SJCRH30 (cell line): ENCODE results near the gene SRSF3. TPM values are rescaled to one million over a fixed set of nuclear protein-coding genes. Genes with fewer than 3 reads are reported as not detected.
A peak's percentile ranks its signal among the peaks of the same experiment; 100 is the strongest.
"Not testable (repeated sequence)": the region's sequence is repeated elsewhere in the genome, so short reads cannot be mapped to it uniquely, and the experiment has no call there.

Source experiments
- DNase-seq, 2 experiments: peaks; one replicate each; pipeline ENCODE4 v3.0.0-alpha.2; 2015 to 2020
- H3K27ac ChIP-seq: fragments of 250-450 bp; sonication (Bioruptor Pico); 2 replicates; pipeline ENCODE4 v1.5.1; 2020; ENCODE audit warnings: mild to moderate bottlenecking, moderate library complexity
- H3K27me3 ChIP-seq: fragments of 250-450 bp; sonication (Bioruptor Pico); 2 replicates; pipeline ENCODE4 v1.5.1; 2020; ENCODE audit warnings: mild to moderate bottlenecking, moderate library complexity
- H3K36me3 ChIP-seq: fragments of 250-450 bp; sonication (Bioruptor Pico); 2 replicates; pipeline ENCODE4 v1.5.1; 2020; ENCODE audit warnings: mild to moderate bottlenecking, moderate library complexity
- H3K4me1 ChIP-seq: fragments of 250-450 bp; sonication (Bioruptor Pico); 2 replicates; pipeline ENCODE4 v1.5.1; 2020; ENCODE audit warnings: mild to moderate bottlenecking, moderate library complexity
- H3K4me3 ChIP-seq: fragments of 250-450 bp; sonication (Bioruptor Pico); 2 replicates; pipeline ENCODE4 v1.5.1; 2020; ENCODE audit warnings: mild to moderate bottlenecking, moderate library complexity
- H3K9me3 ChIP-seq: fragments of 250-450 bp; sonication (Bioruptor Pico); replicated peaks from 2 replicates; pipeline ENCODE4 v1.5.1; 2020; ENCODE audit warnings: mild to moderate bottlenecking, moderate library complexity
- total RNA-seq: library from RNA; depleted of rRNA; stranded (reverse); fragments of >200 nt; shearing (Covaris generic); gene quantifications from 2 replicates; pipeline ENCODE4 v1.2.3, GENCODE V29; 2014

Gene SRSF3
- total RNA-seq, 1 experiment from 2014 or later, result 493 TPM

DNA sequence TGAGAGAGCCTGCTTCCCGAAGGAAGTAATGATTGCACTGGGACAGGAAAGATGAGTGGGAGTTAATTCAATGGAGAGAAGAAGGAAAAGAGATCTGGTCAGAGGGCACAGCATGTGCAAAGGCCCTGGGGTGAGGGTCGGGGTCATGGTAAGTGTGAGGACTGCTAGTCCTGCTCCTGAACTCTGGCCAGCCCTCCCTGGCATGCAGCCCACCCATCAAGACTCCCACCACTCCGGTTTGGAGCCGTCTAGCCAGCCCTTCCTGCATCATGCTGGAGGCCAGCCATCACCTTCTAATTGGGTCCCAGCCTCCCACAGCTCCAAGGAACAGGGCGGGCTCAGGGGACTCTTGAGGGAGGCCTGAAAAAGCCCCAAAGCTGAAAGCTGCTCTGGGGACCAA lies 42.1 kb downstream of the SRSF3 start:
- H3K36me3 ChIP-seq, result no peaks in the 10 kb centered on the region
- peaks cover 10% of the 10 kb centered on the region for H3K4me1 ChIP-seq
- no peaks in the 10 kb centered on the region for H3K27me3 ChIP-seq
- H3K4me3 ChIP-seq, result no peak overlapping the region
- H3K9me3 ChIP-seq, result no peaks in the 10 kb centered on the region
- DNase-seq, result no peak
- H3K27ac ChIP-seq, result no peak overlapping the region

- no peak for DNase-seq
- Histone ChIP-seq H3K4me1 (peaks cover 10% of the 10 kb centered on the region), H3K36me3 (no peaks in the 10 kb centered on the region), H3K27ac (no peak overlapping the region), H3K4me3 (no peak overlapping the region), H3K9me3 (no peaks in the 10 kb centered on the region), H3K27me3 (no peaks in the 10 kb centered on the region)
Observed at GRCh38 chr6:36636687-36637418, 42.7 kb downstream of the SRSF3 start.

DNA sequence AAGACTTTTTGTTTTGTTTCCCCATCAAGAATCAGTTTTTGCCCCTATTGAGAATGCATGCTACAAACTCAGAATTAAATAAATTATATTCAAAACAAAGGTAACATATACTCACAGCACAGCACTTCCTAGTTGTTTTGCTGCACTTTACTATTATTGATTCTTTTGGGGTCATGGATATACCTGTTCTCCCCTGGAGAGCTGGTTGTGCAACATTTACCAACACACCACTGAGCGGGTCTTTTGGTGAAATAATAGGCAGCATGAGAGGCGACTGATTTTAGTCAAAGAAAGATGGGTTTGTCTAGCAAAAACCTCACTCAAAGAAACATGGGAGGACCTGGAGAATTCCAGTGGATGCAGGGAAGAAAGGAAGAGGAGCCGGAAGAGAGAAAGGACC lies 44.4 kb downstream of the SRSF3 start:
- Histone ChIP-seq H3K27ac (no peak overlapping the region), H3K4me3 (no peak overlapping the region), H3K9me3 (no peaks in the 10 kb centered on the region), H3K36me3 (no peaks in the 10 kb centered on the region), H3K4me1 (peaks cover 15% of the 10 kb centered on the region), H3K27me3 (no peaks in the 10 kb centered on the region)
- no peak for DNase-seq

DNA sequence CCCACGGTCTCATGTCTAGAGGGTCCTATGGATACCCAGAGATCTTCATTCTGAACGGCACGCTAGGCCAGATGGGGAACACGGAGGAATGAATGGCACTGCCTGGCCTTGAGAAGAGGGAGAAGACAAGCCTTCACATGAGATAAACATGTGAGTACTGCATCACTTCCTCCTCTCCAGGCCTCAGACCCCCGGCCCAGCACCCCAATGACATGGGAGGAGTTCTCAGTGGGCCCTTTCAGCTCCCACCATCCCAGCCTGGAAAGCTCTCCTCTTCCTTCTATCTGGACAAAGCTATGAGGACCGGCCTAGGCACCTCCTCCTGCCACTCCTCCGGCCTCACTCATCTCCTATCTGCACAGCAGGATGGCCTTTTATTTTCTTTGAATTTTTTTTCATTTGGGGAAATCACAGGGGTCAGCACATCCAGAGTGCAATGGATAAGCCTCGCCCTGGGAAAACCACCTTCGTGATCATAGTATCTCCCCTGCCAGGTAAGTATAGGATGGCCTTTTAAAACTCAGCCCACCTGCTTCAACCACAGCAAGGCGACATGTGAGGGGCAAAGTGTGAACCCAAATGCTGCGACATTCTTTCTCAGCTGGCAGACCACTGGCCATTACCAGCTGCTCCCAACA lies 45.1 kb downstream of the SRSF3 start:
- Histone ChIP-seq H3K9me3 (no peaks in the 10 kb centered on the region), H3K27ac (no peak overlapping the region), H3K27me3 (no peaks in the 10 kb centered on the region), H3K36me3 (no peaks in the 10 kb centered on the region), H3K4me1 (peaks cover 9% of the 10 kb centered on the region), H3K4me3 (no peak overlapping the region)
- no peak for DNase-seq

DNA sequence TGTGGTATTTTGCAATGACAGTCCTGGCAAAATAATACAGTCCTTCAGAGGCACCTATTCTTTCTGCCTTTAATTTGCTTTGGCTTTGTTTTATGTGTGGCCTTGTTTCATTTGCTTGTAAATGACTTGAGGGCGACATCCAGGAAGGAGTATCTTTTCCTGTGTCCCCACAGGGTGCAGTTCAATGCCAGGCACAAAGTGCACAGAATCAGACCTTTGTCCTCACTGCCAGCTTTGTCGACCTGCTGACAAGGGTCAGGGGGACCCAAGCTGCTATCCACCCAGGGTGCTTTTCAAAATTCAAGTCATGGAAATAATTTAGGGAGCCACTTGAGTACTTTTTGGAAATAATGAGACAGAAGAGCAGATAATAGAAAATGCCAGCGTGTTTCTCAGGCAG lies 47.4 kb downstream of the SRSF3 start:
- no peak for DNase-seq

DNA sequence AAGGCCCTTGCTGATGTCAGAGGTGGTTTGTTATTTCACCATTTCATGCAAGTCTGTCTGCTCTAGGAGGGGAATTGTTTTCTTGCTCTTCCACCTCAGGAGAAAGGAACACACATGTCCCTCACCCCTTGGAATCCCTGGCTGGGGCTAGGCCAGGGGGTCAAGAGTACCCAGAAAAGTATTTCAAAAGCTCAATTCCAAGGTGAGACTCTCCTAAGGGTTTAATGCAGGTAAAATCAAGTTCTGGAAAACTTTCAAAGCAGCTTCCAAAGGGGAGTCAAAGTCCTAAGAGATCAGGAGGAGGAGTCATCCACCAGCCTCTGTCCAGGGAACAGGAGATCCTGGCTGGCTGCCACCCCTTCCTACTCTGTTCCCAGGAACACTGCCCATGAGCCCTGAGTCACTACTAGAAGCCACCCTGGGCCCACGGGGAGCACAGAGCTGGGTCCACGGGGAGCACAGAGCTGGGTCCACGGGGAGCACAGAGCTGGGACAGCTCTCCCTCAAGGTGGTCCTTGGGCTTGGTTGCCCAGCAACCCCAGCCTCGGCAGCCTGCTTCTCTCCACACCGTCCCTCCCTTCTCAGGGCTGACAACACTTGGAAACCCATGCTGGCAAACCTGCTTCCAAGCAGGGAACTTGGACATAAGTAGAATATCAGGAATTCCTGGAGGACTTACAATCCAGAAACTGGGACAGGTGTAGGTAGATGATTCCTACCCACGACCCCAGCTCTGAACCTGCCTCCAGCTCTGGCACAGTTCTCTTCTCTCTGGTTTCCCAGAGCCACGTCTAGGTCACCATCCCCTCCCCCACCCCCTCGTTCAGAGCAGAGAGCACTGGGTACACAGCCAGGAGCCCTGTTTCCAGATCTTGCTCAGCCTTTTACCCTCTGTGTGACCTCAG lies 49.0 kb downstream of the SRSF3 start:
- DNase-seq, result peak; percentile 59 to 67
- Histone ChIP-seq H3K27me3 (no peaks in the 10 kb centered on the region), H3K27ac (no peak overlapping the region), H3K4me3 (no peak overlapping the region), H3K36me3 (no peaks in the 10 kb centered on the region), H3K9me3 (no peaks in the 10 kb centered on the region), H3K4me1 (peaks cover 16% of the 10 kb centered on the region)

More for the DNA sequence above, 47.4 kb downstream of the SRSF3 start:
- Histone ChIP-seq H3K9me3 (no peaks in the 10 kb centered on the region), H3K36me3 (no peaks in the 10 kb centered on the region), H3K4me3 (no peak overlapping the region), H3K27ac (no peak overlapping the region), H3K27me3 (no peaks in the 10 kb centered on the region), H3K4me1 (peaks cover 16% of the 10 kb centered on the region)

- H3K27ac ChIP-seq, result no peak overlapping the region
- H3K27me3 ChIP-seq, result no peaks in the 10 kb centered on the region
- H3K9me3 ChIP-seq, result no peaks in the 10 kb centered on the region
- no peak overlapping the region for H3K4me3 ChIP-seq
- peaks cover 21% of the 10 kb centered on the region for H3K4me1 ChIP-seq
- DNase-seq, result no peak
- no peaks in the 10 kb centered on the region for H3K36me3 ChIP-seq
Observed at GRCh38 chr6:36643977-36644376, 49.8 kb downstream of the SRSF3 start.

DNA sequence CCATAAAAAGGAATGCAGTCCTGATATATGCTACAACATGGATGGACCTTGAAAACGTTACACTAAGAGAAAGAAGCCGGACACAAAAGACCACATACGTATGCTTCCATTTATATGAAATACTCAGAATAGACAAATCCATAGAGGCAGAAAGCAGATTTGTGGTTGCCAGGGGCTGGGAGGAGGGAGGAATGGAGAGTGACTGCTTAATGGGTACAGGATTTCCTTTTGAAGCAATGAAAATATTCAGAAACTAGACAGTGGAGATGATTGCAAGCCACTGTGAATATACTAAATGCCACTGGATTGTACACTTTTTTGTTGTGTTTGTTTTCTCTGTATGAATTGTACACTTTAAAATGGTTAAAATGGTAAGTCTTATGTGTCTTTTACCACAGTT lies 54.9 kb downstream of the SRSF3 start:
- H3K4me3 ChIP-seq, result no peak overlapping the region
- peak overlapping the region; percentile 28 for H3K27ac ChIP-seq
- H3K9me3 ChIP-seq, result no peaks in the 10 kb centered on the region
- H3K36me3 ChIP-seq, result no peaks in the 10 kb centered on the region
- no peak for DNase-seq
- H3K27me3 ChIP-seq, result no peaks in the 10 kb centered on the region
- H3K4me1 ChIP-seq, result peaks cover 40% of the 10 kb centered on the region

- no peaks in the 10 kb centered on the region for H3K27me3 ChIP-seq
- peaks cover 34% of the 10 kb centered on the region for H3K4me1 ChIP-seq
- H3K9me3 ChIP-seq, result no peaks in the 10 kb centered on the region
- peak overlapping the region; percentile 28 for H3K27ac ChIP-seq
- H3K36me3 ChIP-seq, result no peaks in the 10 kb centered on the region
- peak; percentile 72 to 77 for DNase-seq
- no peak overlapping the region for H3K4me3 ChIP-seq
Observed at GRCh38 chr6:36649701-36650484, 55.7 kb downstream of the SRSF3 start.

- Histone ChIP-seq H3K27ac (no peak overlapping the region), H3K4me1 (peaks cover 29% of the 10 kb centered on the region), H3K27me3 (no peaks in the 10 kb centered on the region), H3K9me3 (no peaks in the 10 kb centered on the region), H3K36me3 (no peaks in the 10 kb centered on the region), H3K4me3 (no peak overlapping the region)
- DNase-seq, result no peak
Observed at GRCh38 chr6:36650848-36651478, 56.8 kb downstream of the SRSF3 start.

DNA sequence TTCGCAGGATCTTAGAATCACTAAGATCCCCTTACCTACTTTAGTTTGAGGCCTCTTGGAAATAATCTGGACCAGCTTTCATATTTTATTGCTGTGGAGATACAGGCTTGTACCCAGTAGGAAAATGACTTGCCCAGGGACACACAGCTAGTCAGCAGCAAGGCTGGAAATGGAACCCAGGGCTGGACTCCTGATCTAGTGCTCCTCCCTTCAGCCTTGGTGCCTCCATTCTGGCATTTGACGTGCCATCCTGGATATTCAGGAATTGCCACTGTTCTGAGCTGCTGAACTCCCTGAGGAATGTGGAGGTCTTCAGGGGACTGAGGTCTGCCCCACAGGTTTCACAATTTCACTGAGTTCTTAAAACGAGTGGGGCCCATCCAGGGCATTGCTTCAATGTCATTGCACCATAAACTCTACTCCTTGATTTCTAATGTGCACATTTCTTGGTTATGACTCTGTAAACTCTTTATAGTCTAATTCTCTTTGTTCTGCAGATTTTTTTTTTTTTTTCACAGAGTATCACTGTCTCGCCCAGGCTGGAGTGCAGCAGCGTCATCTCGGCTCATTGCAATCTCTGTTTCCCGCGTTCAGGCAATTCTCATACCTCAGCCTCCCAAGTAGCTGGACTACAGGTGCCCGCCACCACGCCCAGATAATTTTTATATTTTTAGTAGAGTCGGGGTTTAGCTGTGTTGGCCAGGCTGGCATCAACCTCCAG lies 57.7 kb downstream of the SRSF3 start:
- Histone ChIP-seq H3K36me3 (no peaks in the 10 kb centered on the region), H3K4me3 (no peak overlapping the region), H3K27ac (no peak overlapping the region), H3K27me3 (no peaks in the 10 kb centered on the region), H3K4me1 (peaks cover 29% of the 10 kb centered on the region), H3K9me3 (no peaks in the 10 kb centered on the region)
- no peak for DNase-seq

GRCh38 chr6:36654469-36654868 lies 60.3 kb downstream of the SRSF3 start:
- H3K4me1 ChIP-seq, result peaks cover 24% of the 10 kb centered on the region
- not testable (repeated sequence) for H3K36me3 ChIP-seq, H3K27ac ChIP-seq, DNase-seq, H3K4me3 ChIP-seq, H3K27me3 ChIP-seq, H3K9me3 ChIP-seq
